KMS-11 (cell line): ENCODE results near the gene MYLK2.
A peak's percentile ranks its signal among the peaks of the same experiment; 100 is the strongest.

ENCODE experiments used
- H2AFZ ChIP-seq: fragments of 200-600 bp; sonication (generic); 2 replicates; pipeline ENCODE4 v1.6.1; 2016; ENCODE audit warnings: antibody characterized with exemption, mixed run types, low read depth
- H3K27ac ChIP-seq: fragments of 200-600 bp; sonication (generic); 2 replicates; pipeline ENCODE4 v1.6.1; 2016; ENCODE audit warnings: mild to moderate bottlenecking, mixed run types
- H3K27me3 ChIP-seq: fragments of 200-600 bp; sonication (generic); 2 replicates; pipeline ENCODE4 v1.6.1; 2017; ENCODE audit warnings: mild to moderate bottlenecking, low read depth, mixed run types, moderate library complexity; ENCODE audit not compliant: insufficient read depth
- H3K36me3 ChIP-seq: fragments of 200-600 bp; sonication (generic); 2 replicates; pipeline ENCODE4 v1.6.1; 2017; ENCODE audit warnings: mild to moderate bottlenecking, mixed run types; ENCODE audit not compliant: insufficient read depth
- H3K4me1 ChIP-seq: fragments of 200-600 bp; sonication (generic); 2 replicates; pipeline ENCODE4 v1.6.1; 2016; ENCODE audit warnings: mild to moderate bottlenecking, low read depth, mixed run types; ENCODE audit not compliant: poor library complexity, severe bottlenecking
- H3K4me2 ChIP-seq: fragments of 200-600 bp; sonication (generic); 2 replicates; pipeline ENCODE4 v1.7.0; 2016; ENCODE audit warnings: mild to moderate bottlenecking, mixed run types
- H3K4me3 ChIP-seq: fragments of 200-600 bp; sonication (generic); IDR thresholded peaks from 2 replicates; pipeline ENCODE4 v1.6.1; 2017; ENCODE audit warnings: low read depth, low read length, mixed read lengths; ENCODE audit not compliant: insufficient read depth
- H3K79me2 ChIP-seq: fragments of 200-600 bp; sonication (generic); 2 replicates; pipeline ENCODE4 v1.6.1; 2016; ENCODE audit warnings: low read depth, mixed run types; ENCODE audit not compliant: insufficient read depth
- H3K9ac ChIP-seq: fragments of 200-600 bp; sonication (generic); 2 replicates; pipeline ENCODE4 v1.6.1; 2016; ENCODE audit warnings: mild to moderate bottlenecking, mixed run types
- H4K20me1 ChIP-seq: fragments of 200-600 bp; sonication (generic); 2 replicates; pipeline ENCODE4 v1.6.1; 2016; ENCODE audit warnings: mild to moderate bottlenecking, mixed run types; ENCODE audit not compliant: insufficient read depth
- TF ChIP-seq, protein P1 (sequence below): fragments of 200-600 bp; sonication (generic); conservative IDR thresholded peaks from 2 replicates; pipeline ENCODE4 v1.6.1; 2017; ENCODE audit warnings: low read depth, mild to moderate bottlenecking, antibody characterized with exemption, low read length, moderate library complexity, mixed read lengths

MYLK2 gene

GRCh38 chr20:31803552-31804291 is 15.4 kb upstream of the MYLK2 start:
- Histone ChIP-seq H3K4me3 (no peak overlapping the region), H3K79me2 (no peaks in the 10 kb centered on the region), H4K20me1 (no peaks in the 10 kb centered on the region), H2AFZ (no peak overlapping the region), H3K27me3 (no peaks in the 10 kb centered on the region), H3K27ac (no peak overlapping the region), H3K36me3 (peaks cover 8% of the 10 kb centered on the region; the same call in 1 of the 2 replicates), H3K4me2 (no peak overlapping the region), H3K9ac (no peak overlapping the region), H3K4me1 (peaks cover 22% of the 10 kb centered on the region)
- TF ChIP-seq, protein P1, sequence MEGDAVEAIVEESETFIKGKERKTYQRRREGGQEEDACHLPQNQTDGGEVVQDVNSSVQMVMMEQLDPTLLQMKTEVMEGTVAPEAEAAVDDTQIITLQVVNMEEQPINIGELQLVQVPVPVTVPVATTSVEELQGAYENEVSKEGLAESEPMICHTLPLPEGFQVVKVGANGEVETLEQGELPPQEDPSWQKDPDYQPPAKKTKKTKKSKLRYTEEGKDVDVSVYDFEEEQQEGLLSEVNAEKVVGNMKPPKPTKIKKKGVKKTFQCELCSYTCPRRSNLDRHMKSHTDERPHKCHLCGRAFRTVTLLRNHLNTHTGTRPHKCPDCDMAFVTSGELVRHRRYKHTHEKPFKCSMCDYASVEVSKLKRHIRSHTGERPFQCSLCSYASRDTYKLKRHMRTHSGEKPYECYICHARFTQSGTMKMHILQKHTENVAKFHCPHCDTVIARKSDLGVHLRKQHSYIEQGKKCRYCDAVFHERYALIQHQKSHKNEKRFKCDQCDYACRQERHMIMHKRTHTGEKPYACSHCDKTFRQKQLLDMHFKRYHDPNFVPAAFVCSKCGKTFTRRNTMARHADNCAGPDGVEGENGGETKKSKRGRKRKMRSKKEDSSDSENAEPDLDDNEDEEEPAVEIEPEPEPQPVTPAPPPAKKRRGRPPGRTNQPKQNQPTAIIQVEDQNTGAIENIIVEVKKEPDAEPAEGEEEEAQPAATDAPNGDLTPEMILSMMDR, result no peak

DNA sequence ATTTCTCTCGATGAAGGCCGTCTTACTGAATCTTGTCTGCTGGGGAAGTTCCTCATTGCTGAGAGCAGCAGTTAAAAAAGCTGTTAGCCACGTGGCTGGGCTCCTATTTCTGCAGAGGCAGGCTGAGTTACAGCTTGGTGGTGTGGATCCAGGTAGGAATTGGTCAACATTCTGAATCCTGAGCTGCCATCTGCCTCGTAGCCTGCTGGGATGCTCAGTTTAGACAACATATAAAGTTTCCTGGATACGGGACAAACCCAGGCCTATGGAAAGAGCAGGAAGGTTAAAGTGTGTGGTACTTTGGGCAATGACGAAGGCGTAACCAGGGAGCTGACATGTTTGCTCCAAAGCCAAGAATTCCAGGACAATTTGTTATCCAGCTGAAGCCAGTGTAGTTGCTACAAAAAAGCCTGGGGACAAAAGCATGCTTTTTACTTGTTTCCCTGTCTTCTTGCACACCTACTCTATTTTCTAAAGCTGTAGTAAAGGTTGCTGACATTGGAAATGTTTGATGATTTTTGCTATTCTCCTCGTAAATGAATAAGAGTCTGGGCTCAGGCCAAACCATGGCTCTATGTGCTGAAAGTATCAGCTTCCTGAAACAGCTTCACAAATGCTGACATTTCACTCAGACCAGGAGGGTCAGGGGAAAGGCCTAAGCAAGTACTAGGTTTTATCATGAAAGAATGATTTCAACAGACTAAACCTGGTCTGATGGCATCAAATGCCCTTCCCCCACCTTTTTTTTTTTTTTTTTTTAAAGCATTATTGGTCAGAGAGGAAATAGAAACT is 12.4 kb upstream of the MYLK2 start:
- H4K20me1 ChIP-seq, result no peaks in the 10 kb centered on the region

GRCh38 chr20:31808481-31808880 is 10.7 kb upstream of the MYLK2 start:
- H3K27me3 ChIP-seq, result no peaks in the 10 kb centered on the region
- no peak overlapping the region for H3K27ac ChIP-seq
- H3K4me2 ChIP-seq, result no peak overlapping the region
- TF ChIP-seq, protein P1, result no peak
- no peaks in the 10 kb centered on the region for H3K79me2 ChIP-seq
- no peaks in the 10 kb centered on the region for H4K20me1 ChIP-seq
- no peaks in the 10 kb centered on the region; the same call in 1 of the 2 replicates for H3K36me3 ChIP-seq
- no peak overlapping the region for H2AFZ ChIP-seq
- H3K9ac ChIP-seq, result no peak overlapping the region
- no peak overlapping the region for H3K4me3 ChIP-seq
- peaks cover 22% of the 10 kb centered on the region for H3K4me1 ChIP-seq

More for the DNA sequence above, 12.4 kb upstream of the MYLK2 start:
- Histone ChIP-seq H2AFZ (no peak overlapping the region), H3K27ac (peak overlapping the region; percentile 8; the same call in 1 of the 2 replicates), H3K36me3 (no peaks in the 10 kb centered on the region; the same call in 1 of the 2 replicates), H3K4me2 (peak overlapping the region; percentile 48), H3K27me3 (no peaks in the 10 kb centered on the region), H3K9ac (no peak overlapping the region), H3K79me2 (no peaks in the 10 kb centered on the region), H3K4me3 (no peak overlapping the region), H3K4me1 (peaks cover 22% of the 10 kb centered on the region)
- TF ChIP-seq, protein P1, result no peak

DNA sequence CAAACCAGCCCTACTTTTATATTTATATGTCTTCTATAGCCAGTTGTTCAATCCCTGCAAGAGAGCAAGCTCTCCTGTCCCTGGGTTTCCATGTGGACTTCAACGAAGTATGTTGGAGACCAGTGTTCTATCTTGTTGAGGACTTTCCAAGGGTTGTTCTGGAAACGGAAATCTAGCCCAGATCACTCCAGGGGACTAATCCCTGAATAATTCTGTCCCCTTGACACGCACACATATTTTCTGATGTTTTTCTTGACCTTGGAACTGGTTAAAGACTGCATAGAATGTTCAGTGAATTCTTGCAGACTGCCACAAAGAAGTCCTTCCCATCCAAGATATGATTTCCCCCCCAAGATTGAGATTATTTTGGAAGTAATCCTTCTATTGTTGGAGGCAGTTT is 9.5 kb upstream of the MYLK2 start:
- H3K27ac ChIP-seq, result no peak overlapping the region
- peaks cover 22% of the 10 kb centered on the region for H3K4me1 ChIP-seq
- H3K9ac ChIP-seq, result no peak overlapping the region
- no peak overlapping the region for H2AFZ ChIP-seq
- H3K4me3 ChIP-seq, result no peak overlapping the region
- H3K4me2 ChIP-seq, result no peak overlapping the region
- no peaks in the 10 kb centered on the region for H3K27me3 ChIP-seq
- no peaks in the 10 kb centered on the region for H3K79me2 ChIP-seq
- no peaks in the 10 kb centered on the region for H3K36me3 ChIP-seq
- no peaks in the 10 kb centered on the region for H4K20me1 ChIP-seq
- TF ChIP-seq, protein P1, result no peak
